HG02938 (cell line): ENCODE measurements around the gene SGCA.

Experiments used
- ATAC-seq: cut with Tn5 transposase; IDR thresholded peaks from one replicate; pipeline ENCODE4 v1.9.1; 2021; ENCODE audit warnings: mild to moderate bottlenecking, moderate library complexity; ENCODE audit not compliant: unreplicated experiment

Gene SGCA

GRCh38 chr17:50192618-50193291, 26.9 kb downstream of the SGCA start:
- no peak for ATAC-seq

DNA sequence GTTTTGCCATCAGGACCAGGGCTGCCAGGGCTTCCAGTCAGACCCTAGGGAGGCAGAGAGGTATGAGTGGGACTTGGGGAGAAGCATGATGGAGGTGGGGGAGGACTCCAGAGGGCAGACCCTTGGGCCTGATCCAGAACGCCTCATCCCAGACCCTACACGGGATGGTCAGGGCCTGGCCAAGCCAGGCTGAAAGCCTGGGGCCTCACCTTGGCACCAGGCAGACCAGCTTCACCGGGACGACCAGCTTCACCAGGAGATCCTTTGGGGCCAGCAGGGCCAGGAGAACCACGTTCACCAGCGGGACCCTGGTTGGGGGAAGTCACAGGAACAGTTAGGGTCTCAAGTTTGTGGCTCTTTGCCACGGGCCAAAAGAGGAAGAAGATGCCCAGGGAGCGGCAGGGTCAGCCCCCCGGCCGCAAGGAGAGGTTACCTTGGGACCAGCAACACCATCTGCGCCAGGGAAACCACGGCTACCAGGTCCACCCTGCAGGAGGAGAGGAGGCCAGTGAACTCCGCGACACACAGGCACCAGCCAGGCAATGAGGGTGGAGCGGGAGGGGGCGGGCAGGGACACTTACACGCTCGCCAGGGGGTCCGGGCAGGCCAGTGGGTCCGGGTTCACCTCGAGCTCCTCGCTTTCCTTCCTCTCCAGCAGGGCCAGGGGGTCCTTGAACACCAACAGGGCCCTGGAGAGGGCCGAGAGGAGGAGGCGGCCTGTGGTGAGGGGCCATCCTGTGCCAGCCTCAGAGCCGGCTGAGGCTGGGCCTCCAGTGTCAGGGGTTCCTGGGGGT, 28.5 kb downstream of the SGCA start:
- ATAC-seq = no peak

GRCh38 chr17:50194934-50195865, 29.4 kb downstream of the SGCA start:
- no peak for ATAC-seq

GRCh38 chr17:50196036-50196435, 30.2 kb downstream of the SGCA start:
- no peak for ATAC-seq

DNA sequence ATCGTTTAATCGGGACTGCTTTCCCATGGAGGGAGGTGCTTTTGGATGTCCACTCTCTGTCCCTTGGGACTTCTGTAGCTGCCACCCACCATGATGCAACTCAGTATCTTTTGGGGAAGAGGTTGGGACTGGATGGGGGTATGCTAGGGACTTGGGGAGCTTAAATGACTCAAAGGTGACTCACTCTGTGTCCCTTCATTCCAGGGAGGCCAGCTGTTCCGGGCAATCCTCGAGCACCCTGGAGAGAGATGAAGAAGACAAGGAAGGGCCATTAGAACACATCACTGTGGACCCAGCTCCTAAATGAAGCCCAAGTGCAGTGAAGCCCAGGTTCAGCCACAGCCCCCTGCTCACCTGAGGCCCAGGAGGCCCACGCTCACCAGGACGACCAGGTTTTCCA, 31.0 kb downstream of the SGCA start:
- no peak for ATAC-seq

DNA sequence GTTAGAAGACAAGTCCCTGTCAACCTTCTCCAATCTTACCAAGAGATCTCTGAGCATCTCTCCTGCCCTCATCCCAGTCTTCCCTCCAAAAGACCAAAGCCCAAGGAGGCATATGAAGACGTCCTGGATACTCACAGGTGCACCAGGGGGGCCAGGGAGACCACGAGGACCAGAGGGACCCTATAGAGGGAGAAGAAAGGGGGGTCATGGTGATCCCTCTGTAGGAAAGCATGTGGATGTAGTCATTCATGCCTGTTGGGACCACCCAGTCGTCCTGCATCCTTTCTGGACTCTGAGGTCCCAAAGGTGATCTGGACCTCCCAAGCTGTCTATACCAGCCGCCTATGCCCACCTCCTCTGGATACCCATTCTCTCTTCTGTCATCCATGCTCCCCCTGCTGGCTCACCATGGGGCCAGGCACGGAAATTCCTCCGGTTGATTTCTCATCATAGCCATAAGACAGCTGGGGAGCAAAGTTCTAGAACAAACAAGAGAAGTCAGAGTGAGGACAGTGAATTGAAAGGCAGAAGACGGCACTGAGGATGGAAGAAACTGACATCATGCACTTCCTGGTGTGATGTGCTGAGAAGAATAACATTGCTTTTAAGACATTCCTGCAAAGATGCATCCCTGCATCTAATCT, 32.3 kb downstream of the SGCA start:
- no peak for ATAC-seq

DNA sequence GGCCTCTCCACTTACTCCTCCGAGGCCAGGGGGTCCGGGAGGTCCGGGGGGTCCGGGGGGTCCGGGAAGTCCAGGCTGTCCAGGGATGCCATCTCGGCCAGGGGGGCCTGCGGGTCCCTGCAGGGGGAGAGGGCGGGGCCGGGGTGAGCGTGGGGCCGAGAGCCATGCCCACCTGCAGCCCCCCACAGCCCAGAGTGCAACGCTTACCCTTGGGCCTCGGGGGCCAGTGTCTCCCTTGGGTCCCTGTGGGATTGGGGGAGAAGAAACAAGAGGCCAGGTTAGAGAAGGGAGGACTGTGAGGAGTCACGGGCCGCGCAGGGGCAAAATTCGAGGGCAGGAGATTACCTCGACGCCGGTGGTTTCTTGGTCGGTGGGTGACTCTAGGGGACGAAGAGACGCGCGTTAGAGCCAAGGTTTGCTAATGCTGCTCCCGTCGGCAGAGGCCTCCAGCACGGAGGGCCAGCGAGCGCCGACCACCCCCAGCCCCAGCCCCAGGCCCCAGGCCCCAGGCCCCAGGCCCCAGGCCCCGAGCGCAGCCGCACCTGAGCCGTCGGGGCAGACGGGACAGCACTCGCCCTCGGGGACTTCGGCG, 33.5 kb downstream of the SGCA start:
- no peak for ATAC-seq

DNA sequence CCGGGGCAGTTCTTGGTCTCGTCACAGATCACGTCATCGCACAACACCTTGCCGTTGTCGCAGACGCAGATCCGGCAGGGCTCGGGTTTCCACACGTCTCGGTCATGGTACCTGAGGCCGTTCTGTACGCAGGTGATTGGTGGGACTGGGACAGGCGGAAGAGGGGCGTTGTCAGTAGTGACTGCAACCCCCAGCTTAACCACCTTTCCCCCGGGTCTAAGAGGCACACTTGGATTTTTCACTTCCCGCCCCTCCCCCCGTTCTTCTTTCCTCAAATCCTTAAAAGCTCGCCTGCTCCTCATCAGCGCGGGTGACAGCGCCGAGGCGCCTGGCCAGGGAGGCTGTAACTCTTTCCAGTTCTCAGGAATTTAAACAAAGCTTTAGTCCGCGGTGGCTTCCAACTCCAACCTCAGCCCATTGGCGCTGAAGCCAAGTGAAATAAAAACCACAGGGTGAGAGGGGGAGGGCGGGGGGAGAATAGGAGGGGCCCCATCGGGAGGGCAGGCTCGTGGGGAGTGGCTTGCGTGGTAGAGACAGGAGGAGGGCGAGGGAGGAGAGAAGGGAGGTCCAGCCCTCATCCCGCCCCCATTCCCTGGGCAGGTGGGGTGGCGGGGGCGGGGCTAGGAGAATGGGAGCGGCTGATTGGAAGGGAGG, 34.1 kb downstream of the SGCA start:
- no peak for ATAC-seq

DNA sequence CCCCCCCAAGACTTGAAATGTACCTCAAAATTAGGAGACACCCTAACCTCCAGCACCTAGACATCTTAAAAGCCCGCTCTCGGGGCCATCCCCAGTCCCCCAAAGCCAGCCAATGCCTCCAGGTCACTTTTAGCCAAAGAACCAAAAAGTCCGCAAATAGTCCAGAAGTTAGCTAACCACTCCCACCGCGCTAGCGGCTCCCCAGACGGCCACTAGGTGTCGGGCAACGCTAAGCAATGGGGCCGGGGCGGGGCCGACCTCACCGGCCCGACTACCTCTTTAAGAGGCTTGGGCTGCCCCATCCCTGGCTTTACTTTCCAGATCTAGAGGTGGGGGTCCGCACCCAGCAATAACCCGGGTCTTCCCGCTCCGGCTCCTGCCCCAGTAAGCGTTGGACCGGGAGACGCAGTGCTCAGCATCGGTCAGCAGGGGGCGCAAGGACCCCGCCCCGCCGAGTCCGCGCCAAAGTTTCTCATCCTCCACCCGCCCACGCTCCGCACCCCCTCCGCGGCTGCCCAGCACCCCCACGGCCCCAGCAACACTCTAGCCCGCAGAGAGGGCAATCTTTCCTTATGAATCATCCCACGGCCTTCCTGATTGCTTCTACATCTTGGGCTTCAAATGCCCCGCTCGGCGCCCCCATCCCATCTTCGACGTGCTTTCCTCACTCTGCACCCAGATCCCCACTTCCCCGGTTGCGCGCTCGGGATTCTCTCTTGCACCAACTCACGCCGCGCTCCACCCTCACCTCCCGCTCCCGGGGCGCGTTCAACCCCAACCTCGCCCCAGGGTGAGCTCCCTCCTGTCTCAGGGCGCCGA, 34.9 kb downstream of the SGCA start:
- ATAC-seq = no peak

DNA sequence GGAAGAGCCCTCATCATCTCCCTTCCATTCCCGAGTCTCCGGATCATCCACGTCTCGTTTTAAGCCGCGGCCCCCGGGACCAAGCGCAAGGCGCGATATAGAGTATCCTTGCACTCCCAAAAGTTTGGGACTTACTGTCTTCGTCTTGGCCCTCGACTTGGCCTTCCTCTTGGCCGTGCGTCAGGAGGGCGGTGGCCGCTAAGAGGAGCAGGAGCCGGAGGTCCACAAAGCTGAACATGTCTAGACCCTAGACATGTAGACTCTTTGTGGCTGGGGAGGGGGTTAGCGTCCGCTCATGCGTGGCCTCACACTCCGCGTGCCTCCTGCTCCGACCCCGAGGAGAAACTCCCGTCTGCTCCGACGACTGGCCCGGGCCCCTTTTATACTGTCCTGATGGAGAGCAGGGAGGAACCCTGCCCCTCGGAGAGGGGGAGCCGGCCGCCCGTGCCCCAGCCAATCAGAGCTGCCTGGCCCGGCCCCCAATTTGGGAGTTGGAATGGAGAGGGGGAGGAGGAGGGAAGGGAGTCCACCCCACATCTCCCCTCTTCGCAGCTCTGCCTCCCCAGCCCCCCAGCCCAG, 35.6 kb downstream of the SGCA start, which contains the start of gene COL1A1:
TSS of gene COL1A1 (minus strand) at position 356 of the 579 bp plus-strand sequence. CDS start at position 238, 118 bp downstream.
- ATAC-seq = no peak

DNA sequence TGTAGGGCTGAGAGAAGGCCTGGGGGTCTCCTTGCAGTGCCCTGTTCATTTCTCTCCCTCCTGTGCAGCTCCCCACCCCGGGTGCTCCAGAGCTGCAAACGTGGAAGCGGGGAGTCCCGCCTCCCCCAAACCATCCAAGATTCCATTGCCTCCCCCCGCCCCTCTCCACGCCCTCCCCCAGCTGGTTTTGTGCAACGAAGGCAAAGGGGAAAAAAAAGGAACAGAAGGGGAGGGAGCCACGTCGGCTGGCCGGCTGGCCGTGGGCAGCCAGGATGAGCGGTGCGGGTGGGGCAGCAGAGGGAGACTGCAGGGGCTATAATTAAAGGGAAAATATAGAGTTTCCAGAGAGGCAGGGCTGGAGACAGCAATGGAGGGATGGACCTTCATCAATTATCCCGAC, 37.3 kb downstream of the SGCA start:
- no peak for ATAC-seq

GRCh38 chr17:50203604-50204345, 38.0 kb downstream of the SGCA start:
- no peak for ATAC-seq

- ATAC-seq = no peak
Observed at GRCh38 chr17:50204431-50204830, 38.6 kb downstream of the SGCA start.

GRCh38 chr17:50205111-50205962, 39.5 kb downstream of the SGCA start:
- no peak for ATAC-seq

- no peak for ATAC-seq
Observed at GRCh38 chr17:50205963-50206505, 40.2 kb downstream of the SGCA start.

GRCh38 chr17:50206604-50207293, 40.9 kb downstream of the SGCA start:
- no peak for ATAC-seq
